HG03571 (cell line): ENCODE results near the gene ARMC10.
"Not testable (repeated sequence)": the region's sequence is repeated elsewhere in the genome, so short reads cannot be mapped to it uniquely, and the experiment has no call there.

Experiments
- ATAC-seq: cut with Tn5 transposase; IDR thresholded peaks from one replicate; pipeline ENCODE4 v1.9.1; 2021; ENCODE audit not compliant: unreplicated experiment

Gene ARMC10

DNA sequence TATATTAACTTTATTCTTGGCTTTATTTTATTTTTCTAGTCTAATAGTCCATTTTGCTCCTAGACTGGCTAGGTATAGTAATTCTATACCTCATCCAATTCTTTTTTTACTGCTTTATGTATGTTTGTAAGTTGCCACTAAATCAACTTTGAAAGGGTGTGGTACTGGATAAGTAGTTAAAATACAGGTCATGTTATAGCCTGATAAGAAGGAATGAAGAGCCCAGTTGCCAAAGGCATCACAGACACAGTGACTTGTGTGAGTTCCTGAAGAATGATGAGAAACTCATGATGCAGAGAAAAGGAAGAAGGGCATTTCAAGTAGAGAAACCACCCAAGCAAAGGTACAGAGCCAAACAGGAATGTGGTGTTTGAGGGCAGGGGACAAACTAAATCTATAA lies 46.7 kb downstream of the ARMC10 start:
- no peak for ATAC-seq

DNA sequence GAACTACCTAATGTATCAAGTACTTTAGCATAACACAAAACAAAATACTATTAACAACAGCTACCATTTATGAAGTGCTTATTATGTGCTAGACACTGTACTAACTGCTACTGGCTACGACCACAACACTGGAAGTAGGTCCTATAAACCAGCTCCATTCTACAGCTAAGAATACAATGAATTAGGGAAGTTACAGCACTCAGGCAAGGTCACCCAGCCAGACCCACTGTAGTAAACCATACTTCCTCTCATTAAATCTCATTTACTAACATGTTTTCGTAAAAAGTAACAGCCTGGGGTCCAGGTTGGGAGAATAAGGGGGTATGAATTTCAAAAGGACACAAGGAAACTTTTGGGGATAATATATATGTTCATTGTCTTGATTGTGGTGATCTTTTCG lies 48.6 kb downstream of the ARMC10 start:
- no peak for ATAC-seq

DNA sequence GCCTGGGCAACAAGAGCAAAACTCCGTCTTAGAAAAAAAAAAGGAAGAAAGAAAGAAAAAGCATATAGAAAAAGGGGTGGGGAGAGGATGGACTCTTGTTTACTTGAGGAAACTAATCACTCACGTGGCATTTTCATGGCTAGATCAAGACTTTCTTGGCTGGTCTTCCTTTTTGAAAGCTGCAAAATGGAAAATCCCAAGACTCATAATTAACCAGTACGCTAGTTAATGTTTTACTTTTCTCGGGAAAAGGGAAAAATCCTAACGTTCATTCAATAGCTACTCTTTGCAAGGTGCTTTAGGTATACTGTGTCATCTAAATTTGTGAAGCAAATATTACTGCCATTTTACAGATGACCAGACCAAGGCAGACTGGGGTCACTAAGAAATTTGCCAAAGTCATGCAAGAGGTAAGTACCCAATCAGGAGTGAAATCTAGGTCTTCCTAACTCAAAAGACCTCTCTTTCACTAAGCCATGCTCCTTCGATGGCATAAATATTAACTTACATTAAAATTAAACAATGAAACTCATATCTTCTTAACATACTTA lies 49.6 kb downstream of the ARMC10 start:
- no peak for ATAC-seq

DNA sequence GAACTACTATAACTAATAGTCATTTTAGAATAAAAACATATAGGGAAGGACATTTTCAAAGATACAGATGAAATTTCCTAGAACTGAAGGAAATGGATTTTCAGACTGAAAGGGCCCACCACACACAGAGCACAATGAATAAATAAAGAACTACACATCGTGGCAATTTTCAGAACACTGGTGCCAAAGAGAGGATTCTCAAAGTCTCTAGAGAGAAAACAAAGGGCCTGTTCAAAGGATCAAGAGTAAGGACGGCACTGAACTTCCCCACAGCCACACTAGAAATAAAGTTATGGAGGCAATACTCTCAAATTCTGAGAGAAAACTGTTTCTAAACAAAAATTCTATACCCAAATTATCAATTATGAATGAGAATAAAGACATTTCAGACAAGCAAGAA lies 52.1 kb downstream of the ARMC10 start:
- ATAC-seq, result no peak

DNA sequence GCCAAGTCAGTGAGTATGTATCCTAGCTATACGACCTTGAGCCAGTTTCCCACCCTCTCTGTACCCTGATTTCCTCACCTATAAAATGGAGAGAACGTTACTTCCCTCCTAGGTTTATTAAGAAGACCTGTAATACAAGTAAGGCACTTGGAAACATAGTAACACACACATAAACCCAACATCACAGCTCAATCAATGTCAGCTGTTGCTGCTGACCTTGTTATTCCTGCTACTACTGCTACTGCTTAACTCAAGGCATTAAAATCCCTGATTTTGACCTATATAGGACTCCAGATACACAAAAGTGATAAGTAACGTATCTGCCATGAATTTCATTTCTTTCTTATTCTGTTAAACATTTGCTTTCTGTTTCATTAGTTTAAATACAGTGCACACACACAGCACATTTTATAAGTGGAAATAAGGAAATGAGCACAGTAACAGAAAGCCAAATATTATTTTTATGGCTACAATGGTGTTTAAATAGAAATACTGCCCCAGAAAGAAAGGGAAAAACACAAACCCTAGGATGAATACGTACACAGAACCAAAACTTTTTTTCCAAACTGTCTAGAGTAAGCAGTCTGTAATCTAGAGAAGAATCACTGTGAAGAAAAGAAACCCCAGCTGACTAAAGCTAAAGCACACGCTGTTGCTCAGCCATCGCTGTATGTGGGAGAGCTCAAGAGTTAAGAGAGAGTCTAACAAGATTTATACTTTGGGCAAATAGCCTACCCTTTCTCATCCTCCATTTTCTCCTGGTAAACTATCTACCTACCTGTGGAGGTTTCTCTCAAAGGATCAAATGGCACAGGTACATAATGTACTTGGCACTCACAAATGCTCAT lies 55.0 kb downstream of the ARMC10 start:
- no peak for ATAC-seq

DNA sequence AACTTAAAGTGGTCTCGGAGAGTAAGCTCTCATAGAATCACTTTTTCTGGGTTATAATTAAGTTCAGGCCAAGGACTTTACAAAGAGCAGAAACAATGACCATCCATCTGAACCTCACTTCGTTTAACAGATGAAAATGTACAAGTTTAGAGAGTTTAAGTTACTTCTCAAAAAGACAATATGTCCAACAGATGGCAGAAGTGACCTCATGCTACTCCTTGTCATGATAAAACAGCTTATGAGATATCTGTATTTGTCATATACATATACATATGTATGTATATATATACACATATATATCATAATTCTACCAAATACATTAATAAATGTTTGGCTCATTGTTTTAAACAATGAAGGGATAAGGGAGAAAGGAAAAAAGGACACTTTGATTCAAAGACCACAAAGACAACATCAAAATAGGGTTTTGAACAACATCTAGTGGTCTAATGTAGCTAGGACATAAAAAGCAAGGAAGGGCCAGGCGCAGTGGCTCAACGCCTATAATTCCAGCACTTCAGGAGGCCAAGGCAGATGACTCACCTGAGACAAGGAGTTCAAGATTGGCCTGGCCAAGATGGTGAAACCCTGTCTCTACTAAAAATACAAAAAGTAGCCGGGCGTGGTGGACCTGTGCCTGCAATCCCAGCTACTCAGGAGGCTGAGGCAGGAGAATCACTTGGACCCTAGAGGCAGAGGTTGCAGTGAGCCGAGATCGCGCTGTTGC lies 56.1 kb downstream of the ARMC10 start:
- no peak for ATAC-seq

DNA sequence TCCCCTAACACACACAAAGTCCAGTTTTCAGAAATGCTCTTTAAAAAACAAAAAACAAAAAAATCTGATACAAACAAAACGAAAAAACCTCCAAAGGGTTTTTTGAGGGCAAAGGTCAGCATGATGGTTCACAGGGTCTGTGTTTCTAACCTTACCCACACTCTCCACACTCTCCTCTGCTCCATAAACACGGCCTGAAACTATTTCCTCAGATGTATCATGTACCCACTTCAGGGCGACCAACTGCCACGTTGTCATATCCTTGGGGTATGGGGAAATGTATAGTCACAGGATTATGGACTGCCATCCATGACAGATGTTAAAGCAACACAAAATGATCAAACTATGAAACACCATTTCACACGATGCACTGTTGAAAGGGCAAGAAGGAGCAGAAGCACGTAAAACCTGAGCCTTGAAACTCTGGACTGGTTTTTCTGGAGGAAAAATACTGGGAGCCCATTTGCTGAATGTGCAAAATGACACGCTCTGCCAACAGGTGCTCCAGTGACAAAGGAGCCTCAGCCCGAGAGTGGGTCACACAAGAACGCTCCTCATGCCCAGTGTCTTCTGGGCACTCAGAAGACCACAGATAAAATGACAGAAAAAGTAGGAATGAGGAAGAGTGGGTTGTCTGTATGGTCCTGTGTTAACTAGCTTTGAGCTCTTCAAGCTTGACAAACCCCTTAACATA lies 58.2 kb downstream of the ARMC10 start:
- no peak for ATAC-seq

DNA sequence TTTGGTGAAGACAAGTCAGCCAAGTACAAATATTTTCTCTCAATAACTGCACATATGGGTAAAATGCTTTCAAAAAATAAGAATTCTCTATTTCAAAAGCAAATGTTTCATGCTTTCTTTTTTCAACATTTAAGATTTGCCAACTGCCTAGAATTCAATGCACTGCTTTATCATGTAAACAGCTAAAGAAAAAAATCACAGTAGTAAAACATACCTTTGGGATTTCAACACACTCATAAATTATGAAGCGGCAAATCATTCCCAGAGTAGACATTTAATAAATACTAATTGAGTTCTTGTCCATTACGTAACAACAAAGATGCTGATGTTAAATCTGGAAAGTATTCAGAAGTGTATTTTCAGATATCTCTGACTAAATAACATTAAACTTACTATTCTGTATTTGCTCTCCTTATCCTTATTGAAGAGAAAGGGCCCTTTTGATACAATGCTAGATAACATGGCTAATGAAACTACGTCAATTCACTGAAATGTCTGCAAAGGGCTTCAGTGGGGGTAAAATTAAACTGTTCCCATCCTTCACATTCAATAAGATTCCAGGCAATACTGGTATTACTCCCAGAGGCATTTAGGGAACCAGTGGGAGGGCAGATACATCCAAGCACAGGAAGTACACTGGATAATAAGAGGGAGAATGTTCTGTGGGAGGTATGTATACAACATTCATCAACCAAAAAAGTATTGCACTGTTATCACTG lies 60.1 kb downstream of the ARMC10 start:
- no peak for ATAC-seq

DNA sequence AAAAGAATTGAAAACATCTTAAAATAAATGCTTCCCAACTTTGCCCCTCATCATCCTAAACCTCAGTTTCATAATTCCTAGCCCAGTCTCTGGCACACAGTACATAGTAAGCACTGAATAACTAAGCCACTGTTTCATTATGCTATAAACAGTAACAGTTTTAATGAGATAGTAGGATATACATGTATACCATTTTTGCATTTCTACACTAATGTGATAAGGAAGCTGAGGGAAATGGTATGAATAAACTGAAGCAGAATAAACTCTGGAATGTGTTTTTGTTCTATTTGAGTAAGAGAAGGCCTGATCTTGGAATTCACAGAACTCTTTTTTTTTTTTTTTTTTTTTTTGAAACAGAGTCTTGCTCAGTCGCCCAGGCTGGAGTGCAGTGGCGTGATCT lies 65.1 kb downstream of the ARMC10 start:
- no peak for ATAC-seq

DNA sequence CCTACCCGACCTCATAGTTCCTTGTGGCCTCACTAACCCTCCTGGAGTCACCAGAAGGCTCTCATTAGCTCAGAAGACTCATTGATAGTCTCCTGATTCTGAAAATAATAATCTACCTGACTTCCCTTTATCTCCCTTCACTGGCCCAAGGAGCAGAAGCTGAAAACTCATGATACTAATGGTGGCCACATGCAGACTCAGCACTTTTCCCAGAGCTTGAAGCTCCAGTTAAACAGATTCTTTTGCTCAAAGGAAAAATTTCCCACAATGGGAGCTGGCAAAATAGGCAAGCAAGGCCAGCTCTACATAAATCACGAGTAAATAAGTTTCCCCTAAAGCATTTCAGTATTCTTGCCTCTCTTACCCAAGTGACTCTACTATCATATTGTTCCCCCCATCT lies 65.7 kb downstream of the ARMC10 start:
- ATAC-seq, result no peak

DNA sequence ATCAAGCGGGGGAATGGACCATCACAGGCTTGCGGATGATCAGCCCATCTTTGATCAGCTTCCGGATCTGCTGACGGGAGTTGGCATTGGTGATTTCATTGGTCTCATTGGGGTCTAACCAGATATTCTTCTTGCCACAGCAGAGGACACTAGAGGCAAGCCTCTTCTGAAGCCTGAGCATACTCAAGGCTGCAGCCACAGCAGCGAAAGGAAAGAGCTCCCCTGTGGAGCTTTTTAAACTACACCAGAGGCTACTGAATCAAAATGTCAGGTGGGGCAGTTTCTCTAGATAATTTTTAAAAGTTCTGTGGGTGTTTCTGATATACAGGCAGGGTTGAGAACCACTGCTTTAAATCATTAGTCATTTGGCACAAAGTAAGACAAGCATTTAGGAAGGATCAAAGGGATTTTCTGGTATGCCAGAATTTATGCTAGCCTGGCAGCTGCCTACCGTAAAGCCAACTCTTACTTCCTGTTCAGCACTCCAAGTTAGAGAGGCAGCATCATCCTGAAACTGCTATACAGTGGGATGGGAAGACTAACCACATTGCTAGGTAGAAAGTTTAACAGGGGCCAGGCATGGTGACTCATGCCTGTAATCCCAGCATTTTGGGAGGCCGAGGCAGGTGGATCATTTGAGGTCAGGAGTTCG lies 66.9 kb downstream of the ARMC10 start:
- no peak for ATAC-seq

DNA sequence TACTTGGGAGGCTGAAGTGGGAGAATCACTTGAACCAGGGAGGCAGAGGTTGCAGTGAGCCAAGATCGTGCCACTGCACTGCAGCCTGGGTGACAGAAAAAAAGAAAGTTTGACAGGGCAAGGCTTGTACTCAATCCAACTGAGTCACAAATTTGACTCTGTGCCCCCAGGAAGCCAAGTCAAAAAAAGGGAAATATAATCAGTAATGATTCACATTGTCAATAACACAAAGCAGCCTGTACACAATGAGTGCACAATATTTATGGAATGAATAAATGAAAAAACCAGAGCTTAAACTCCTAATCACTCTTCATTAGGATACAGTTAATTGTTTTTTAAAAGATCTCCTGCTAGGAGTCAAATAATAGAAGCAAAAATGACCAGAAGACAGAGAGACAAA lies 67.6 kb downstream of the ARMC10 start:
- ATAC-seq, result no peak

DNA sequence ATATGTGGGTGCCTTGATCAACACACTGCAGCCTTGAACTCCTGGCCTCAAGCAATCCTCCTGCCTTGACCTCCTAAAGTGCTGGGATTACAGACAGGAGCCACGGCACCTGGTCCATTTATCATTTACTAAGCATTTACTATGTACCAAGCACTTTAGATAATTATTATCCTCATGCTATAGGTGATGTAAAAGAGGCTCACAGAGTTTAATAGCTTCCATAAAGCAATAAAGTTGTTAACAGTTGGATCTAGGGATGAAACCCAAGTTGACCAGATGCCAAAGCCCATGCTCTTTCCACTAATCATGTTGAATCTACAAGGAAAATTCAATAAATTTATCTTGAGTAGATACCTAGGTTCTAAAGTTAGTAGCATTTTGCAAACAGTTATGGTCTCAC lies 68.9 kb downstream of the ARMC10 start:
- ATAC-seq, result no peak

DNA sequence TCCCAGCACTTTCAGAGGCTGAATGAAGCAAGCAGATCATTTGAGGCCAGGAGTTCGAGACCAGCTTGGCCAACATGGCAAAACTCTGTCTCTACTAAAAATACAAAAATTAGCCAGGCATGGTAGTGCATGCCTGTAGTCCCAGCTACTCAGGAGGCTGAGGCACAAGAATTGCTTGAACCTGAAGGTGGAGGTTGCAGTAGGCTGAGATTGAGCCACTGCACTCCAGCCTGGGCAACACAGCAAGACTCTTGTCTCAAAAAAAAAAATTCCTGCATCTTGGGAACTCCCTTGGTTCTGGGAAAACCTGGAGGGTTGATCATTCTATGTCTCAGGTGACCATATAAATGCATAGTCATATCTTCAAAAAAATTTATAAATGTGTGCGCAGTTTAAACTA lies 69.8 kb downstream of the ARMC10 start:
- not testable (repeated sequence) for ATAC-seq

DNA sequence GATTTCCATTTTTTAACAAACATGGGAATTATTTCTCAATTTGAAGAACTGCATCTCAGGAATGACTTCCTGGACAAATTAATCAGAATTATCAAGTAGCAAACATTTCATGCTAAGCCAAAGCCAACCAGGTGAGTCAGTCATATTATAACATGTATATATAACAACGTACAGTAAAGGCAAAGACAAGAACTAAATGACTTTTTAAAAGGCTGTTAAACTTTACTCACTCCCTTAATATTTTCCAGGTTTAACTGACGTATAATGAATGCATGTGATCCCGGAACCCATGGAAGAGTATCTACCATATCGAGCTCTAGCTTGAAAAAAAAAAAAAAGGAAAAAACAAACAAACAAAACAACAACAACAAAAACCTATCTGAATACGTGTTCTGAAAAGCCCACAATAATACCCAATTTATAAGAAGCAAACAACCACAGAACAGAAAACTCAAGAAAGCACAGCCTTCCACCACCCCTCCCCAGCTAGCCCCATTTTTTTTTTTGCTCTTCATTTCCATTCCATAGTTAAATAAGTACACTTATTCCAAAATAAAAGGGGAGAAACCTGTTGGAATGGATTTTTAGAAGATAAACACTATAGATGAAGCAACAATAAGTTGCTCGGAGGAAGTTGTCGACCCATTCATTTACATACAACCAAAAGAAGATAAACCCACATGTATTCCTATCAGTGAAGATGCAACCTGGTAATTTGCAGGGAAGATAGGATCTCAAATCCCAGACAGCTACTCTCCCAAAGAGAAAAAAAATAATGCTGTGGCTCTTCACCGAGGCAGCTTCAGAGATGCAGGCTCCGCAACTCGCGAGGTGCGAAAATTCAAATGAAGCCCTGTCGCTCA lies 73.4 kb downstream of the ARMC10 start:
- ATAC-seq, result no peak
